ENCODE data around the gene PRDM16. TPM values are rescaled to one million over a fixed set of nuclear protein-coding genes. Genes with fewer than 3 reads are reported as not detected.

Gene PRDM16
- polyA plus RNA-seq, 1 of the 3 experiments (the other 2 are of a cell fraction), result not detected

GRCh38 chr1:3207217-3207848 lies 138.3 kb downstream of the PRDM16 start:
- H2AFZ ChIP-seq (ENCODE audit: low read depth), result no peak overlapping the region
- H4K20me1 ChIP-seq (ENCODE audit: insufficient read depth), result no peaks in the 10 kb centered on the region
- H3K4me1 ChIP-seq (ENCODE audit: control insufficient read depth in 1 of 2, insufficient read depth in 2 of 2, low read depth in 1 of 2, low read length in 1 of 2), result no peaks in the 10 kb centered on the region
- ChIA-PET POLR2A (no interaction called here), CTCF (no interaction called here)
- H3K4me2 ChIP-seq, result no peak overlapping the region
- no peaks in the 10 kb centered on the region for H3K9me3 ChIP-seq
- H3K4me3 ChIP-seq (ENCODE audit: low read depth in 2 of 2, low read length in 1 of 2), result no peak overlapping the region
- 58% methylated on average over 14 of the region's 26 CpGs for WGBS (ENCODE audit: low lambda C conversion rate)
- no peak for DNase-seq
- H3K79me2 ChIP-seq (ENCODE audit: insufficient read depth), result no peaks in the 10 kb centered on the region
- H3K27ac ChIP-seq (ENCODE audit: low read depth in 2 of 2, low read length in 1 of 2), result no peak overlapping the region
- no peaks in the 10 kb centered on the region for H3K36me3 ChIP-seq (replicated peaks in 1 of 2; ENCODE audit: control insufficient read depth in 1 of 2, insufficient read depth in 2 of 2, low read length in 1 of 2)
- TF ChIP-seq REST (IDR thresholded peaks at IDR 0.05; ENCODE audit: low read depth, low read length) (no peak), POLR2AphosphoS5 (IDR thresholded peaks at IDR 0.05; ENCODE audit: low read depth, low read length) (no peak), ZBTB33 (IDR thresholded peaks at IDR 0.05; ENCODE audit: borderline replicate concordance, low read depth) (no peak), RXRA (IDR thresholded peaks at IDR 0.05; ENCODE audit: borderline replicate concordance, low read depth) (no peak), ELF1 (IDR thresholded peaks at IDR 0.05) (no peak), MEF2A (IDR thresholded peaks at IDR 0.05; ENCODE audit: borderline replicate concordance, low read depth) (no peak), TAF1 (IDR thresholded peaks at IDR 0.05; ENCODE audit: borderline replicate concordance, low read depth, low read length) (no peak), IRF3 (IDR thresholded peaks at IDR 0.05; ENCODE audit: low read depth, low read length) (no peak), CHD2 (IDR thresholded peaks at IDR 0.05; ENCODE audit: low read length, partially characterized antibody) (no peak), MXI1 (IDR thresholded peaks at IDR 0.05; ENCODE audit: low read depth, low read length) (no peak)
- H3F3A ChIP-seq (replicated peaks; ENCODE audit: insufficient read depth), result no peaks in the 10 kb centered on the region
- H3K27me3 ChIP-seq (ENCODE audit: insufficient read depth), result no peaks in the 10 kb centered on the region
- H3K9me2 ChIP-seq, result no peaks in the 10 kb centered on the region
- H3K9ac ChIP-seq, result no peak overlapping the region

Measured in SK-N-SH (cell line).